Body of pancreas (tissue), 4 donors: ENCODE data around the gene RICTOR.

Source experiments
- CTCF ChIP-seq, 7 experiments: fragments of 450-650 bp in 4 of 7; fragments of 200-600 bp in 3 of 7; sonication (generic) in 3 of 7; IDR thresholded peaks; one replicate each; pipeline ENCODE4 v1.5.1; 2016 to 2019; ENCODE audit warnings: antibody characterized with exemption in 7 of 7
- POLR2A ChIP-seq, 3 donors: fragments of 450-650 bp; IDR thresholded peaks; one replicate each; pipeline ENCODE4 v1.6.1; 2016; ENCODE audit warnings: antibody characterized with exemption in 3 of 3, mild to moderate bottlenecking in 2 of 3

GRCh38 chr5:39001683-39002082, 72.5 kb downstream of the RICTOR start:
- no peak for TF ChIP-seq POLR2A (IDR thresholded peaks at IDR 0.05)
- no peak for TF ChIP-seq CTCF (IDR thresholded peaks at IDR 0.05)
